SH-SY5Y (cell line): Measurements from ENCODE around the gene SUSD1.

Experiments used
- GATA2 ChIP-seq: IDR thresholded peaks from 2 replicates; pipeline ENCODE4 v1.6.1; 2011; ENCODE audit warnings: mild to moderate bottlenecking, low read depth, low read length
- GATA3 ChIP-seq: IDR thresholded peaks from 2 replicates; pipeline ENCODE4 v1.6.1; 2011; ENCODE audit warnings: low read depth, mild to moderate bottlenecking, low read length, moderate library complexity

Gene SUSD1

GRCh38 chr9:111997831-111998230 lies 177.3 kb downstream of the SUSD1 start:
- TF ChIP-seq GATA3, result no peak
- TF ChIP-seq GATA2, result no peak

- TF ChIP-seq GATA3 (no peak), GATA2 (no peak)
Observed at GRCh38 chr9:111994831-111995458, 180.2 kb downstream of the SUSD1 start.

DNA sequence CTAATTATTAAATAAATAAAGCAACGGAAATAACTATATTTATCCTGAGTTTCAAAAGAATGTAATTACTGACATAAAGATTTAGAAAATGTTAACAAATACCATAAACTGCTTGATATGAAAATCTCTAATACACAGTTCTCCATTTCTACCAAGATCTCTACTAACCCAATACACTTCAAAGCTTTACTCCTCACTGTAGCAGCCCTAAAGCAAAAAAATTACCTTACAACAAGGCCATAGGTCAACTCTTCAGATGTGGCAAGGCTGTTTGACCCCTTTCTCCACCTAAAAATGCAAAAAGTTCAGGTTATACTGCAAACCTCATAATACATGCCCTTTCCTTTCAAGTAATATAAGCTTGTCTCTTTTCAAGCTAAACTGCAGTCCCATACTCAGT lies 181.8 kb downstream of the SUSD1 start:
- no peak for TF ChIP-seq GATA3
- TF ChIP-seq GATA2, result no peak

GRCh38 chr9:111992523-111992922 lies 182.6 kb downstream of the SUSD1 start:
- TF ChIP-seq GATA2 (no peak), GATA3 (no peak)

- no peak for TF ChIP-seq GATA2
Observed at GRCh38 chr9:111991179-111991578, 183.9 kb downstream of the SUSD1 start.
